ENCODE results near the gene LMF1.

The LMF1 gene

DNA sequence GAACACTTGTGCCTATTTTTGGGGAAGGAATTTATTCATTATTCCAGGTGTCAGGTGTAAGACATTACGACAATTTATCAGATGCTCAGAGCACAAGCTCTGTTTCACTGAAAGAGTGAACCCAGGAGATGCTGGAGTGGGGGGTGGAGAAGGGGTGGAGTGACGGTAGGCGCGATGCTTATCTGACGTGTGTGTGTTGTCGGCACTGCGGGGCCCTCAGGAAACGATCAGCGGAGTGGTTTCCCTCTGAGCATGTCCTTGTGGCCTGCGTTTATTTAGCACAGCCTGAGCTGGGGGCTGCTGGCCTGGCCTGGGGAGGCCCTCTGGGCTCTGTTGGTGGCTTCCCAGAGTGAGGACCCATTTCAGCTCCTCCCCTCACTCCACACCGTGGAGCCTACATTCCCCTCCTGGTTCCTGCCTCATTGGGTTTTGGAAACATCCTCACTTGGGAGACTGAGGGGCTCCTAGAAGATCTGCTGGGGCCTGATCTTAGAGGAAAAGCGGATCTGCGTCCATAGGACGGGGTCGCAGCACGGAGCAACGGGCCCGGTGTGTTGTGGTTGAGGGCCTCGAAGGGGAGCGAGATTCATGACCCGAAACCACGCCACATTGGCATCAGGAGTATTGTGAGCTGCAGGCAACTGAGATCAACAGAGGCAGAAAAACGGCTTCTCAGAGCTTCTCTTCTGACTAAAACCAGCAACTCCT is 151.3 kb downstream of the LMF1 start:
- no peak for DNase-seq

DNA sequence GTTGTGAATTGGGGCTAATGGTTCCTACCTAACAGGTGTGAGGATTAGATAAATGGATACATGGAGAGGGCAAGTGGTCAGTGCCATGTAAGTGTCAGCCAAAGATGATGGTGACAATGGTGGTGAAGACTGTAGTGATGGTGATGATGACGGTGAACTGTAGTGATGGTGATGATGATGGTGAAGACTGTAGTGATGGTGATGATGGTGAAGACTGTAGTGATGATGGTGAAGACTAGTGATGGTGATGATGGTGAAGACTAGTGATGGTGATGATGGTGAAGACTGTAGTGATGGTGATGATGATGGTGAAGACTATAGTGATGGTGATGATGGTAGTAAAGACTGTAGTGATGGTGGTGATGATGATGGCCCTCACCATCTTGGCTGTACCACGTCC is 152.2 kb downstream of the LMF1 start:
- no peak for DNase-seq

- DNase-seq: no peak
Observed at GRCh38 chr16:818132-818531, 152.7 kb downstream of the LMF1 start.

DNA sequence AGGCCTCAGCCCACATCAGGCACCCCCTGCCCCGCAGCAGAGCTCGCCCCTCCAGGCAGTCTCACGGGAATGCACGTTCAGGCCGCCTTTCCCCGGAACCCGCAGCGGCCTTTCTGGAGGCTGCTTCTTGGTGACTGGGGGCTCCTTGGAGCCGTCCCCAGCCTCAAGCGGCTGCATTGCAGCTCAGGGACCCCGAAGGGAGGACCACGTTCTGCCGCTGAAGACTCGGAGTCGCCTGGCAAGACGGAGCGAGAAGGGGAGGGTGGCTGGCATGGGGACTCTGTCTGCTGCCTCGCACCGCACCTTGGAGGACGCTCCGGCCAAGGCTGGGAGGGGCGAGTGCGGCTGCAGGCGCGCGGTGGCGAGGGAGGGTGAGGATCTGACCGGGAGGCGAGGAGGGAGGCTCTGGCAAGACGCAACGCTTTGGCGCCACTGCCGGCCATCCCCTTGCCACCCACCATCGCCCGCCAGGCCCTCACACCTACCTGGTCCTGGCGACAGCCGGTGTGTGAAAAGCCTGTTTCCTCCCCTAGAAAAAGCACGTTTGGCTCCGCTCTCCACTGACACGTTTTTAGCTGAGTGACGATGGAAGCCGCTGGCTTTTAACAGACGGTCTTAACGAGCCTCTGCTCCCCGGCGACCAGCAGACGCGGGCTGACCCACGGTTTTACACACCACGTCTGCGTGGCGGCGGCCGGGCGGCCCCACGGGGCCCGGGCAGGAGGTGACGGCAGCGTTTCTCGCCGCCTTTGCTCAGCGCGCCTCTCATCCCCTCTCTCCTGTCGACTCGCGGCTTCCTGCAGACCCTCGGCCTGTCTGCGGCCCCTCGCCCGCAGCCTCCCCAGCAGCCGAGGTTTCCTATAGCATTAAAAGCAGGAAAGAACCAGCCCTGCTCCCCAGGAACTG is 153.5 kb downstream of the LMF1 start:
- no peak for DNase-seq

GRCh38 chr16:815861-816260 is 154.9 kb downstream of the LMF1 start:
- no peak for DNase-seq

DNA sequence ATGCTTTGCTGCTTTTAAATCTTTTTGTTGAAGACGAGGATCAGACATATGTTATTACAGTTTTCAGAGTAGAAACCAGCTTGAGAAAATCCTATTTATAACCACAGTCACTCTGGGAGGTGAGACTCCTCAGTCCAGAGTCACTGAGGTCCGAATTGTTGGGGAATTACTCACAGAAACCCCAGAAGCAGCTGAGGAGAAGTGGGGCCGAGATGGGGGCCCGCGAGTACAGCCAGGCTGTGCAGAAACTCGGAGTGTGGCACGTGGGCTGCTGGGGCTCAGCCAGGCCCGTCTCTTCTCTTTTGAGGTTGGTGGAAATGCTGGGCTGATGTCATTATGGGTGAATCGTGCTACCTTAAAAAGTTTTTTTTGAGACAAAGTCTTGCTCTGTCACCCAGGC is 155.8 kb downstream of the LMF1 start:
- peak; percentile 83 for DNase-seq

DNA sequence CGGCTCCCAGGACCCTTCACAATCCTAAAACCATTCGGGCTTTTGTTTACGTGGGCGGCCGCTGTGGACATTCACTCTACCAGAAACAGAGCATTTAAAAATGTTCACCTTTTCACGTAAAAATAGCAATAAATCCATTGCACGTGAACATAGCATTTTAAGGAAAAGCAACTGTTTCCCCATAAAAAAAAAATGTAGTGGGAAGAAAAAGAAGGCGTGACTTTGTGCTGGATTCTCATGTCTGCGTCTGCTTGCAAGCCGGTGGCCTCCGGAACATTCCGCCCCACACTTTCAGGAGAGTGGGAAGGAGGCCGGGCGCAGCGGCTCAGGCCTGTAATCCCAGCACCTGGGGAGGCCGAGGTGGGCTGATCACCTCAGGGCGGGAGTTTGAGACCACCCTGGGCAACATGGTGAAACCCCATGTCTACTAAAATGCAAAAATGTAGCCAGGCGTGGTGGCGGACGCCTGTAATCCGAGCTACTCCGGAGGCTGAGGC is 156.8 kb downstream of the LMF1 start:
- no peak for DNase-seq

GRCh38 chr16:813204-813915 is 157.4 kb downstream of the LMF1 start:
- peak; percentile 25 for DNase-seq

DNA sequence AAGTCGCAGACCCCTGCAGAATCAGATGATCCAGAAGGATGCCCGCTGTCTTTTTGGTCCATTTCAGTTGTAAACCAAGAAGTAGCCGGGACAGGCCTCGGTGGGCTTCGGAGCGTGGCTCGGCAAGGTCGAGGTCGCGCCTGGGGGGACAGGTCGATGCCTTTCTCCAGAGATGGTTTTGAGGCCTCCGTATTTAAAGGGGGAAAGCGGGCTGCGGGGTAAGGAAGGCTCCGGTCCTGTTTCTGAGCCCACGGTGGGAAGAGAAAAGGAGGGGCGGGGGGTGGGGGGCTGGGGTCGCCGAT is 162.7 kb downstream of the LMF1 start:
- no peak for DNase-seq

DNA sequence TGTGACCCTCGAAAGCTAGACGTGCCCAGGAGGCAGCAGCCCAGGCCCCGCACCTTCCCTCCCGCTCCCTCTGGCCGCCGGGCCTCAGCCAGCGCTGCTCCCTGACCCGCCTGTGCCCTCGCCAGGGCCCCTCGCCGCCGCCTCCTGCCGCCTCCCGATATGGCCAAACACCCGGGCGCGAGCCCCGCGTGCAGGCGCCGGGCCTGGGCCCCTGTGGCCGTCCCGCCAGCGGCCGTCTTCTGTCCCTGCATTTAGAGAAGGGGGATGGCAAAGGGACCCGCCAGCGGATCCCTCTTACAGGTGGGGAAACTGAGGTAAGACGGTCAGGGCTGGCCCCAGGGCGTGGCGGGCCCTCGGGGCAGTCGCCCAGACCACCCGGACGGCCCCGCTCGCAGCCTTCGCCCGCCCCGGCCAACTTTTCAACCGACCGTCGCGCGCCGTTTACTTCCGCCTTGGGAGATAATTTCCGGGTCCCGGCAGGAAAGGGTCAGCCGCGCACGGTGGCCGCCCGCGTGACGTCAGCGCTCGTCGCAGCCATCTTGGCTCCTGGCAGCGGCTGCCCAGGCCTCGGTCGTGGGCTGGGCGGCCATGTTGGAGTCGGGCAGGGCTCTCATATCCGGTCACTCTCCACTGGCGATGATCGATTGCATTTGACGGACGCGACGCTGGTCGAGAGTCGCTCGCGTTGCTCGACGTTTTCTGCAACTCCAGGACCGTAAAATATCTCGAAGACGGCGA is 163.3 kb downstream of the LMF1 start:
- peak; percentile 91 for DNase-seq

GRCh38 chr16:805474-805873 is 165.3 kb downstream of the LMF1 start:
- DNase-seq: no peak

DNA sequence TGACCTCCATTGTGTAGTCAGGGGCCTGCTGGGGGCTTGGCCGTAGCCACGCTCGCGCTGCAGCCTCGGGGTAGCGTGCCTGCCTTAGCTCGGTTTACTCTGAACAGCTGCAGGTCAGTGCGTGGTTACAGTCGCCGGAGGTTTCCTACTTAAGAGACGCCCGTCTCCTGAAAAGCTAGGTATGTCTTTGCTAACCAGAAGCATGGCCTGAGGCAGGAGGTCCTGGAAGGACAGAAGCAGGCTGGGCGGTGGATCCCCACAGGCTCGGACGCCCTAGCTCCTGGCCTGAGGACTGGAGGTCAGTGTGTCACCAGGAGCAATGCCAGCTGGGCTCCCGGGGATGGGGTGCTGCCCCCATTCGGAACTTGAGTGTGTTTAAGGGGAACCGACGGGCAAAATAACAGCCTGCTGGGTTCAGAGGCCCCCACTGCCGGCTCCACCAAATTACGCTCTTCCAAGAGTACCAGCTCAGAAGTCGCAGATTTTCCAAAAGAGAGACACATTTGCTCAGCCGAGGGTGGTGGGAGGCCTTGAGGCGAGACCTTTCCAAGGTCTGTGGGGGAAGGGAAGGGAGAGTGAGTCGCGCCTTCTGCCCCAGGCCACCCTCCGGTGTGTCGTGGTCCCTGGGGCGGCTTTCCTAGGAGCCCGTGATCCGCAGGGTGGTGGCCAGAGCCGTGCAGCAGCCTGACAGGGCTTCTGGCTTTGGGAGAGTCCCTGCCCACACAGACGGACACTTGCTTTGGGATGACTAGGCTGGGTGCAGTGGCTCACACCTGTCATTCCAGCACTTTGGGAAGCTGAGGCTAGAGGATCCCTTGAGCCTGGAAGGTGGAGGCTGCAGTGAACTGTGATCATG is 166.4 kb downstream of the LMF1 start:
- no peak for DNase-seq

DNA sequence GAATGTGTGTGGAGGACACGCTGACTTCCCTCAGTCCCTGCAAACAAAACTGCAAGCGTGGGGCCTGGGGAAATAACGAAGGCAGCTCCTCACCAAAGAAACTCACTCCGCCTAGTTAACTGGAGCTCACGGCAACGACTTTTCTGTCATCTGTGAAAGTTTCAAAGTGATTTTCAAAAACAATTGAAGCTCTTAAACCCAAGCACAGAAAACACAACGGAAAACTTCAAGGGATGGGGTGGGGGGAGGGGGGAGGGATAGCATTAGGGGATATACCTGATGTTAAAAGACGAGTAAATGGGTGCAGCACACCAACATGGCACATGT is 167.1 kb downstream of the LMF1 start:
- no peak for DNase-seq

Data from fibroblast of upper back skin (primary cell).